Right forelimb (tissue), 1 donor: ENCODE results near the gene SMYD1.

Experiments used
- DNase-seq: peaks from one replicate; pipeline ENCODE4 v3.0.0-alpha.2; 2018

SMYD1 gene

GRCh38 chr2:88090446-88091283, 23.0 kb downstream of the SMYD1 start:
- no peak for DNase-seq

- DNase-seq = no peak
Measured at GRCh38 chr2:88091943-88092342, 24.3 kb downstream of the SMYD1 start.

- DNase-seq = no peak
Measured at GRCh38 chr2:88092773-88093172, 25.1 kb downstream of the SMYD1 start.

- no peak for DNase-seq
Measured at GRCh38 chr2:88095022-88095421, 27.4 kb downstream of the SMYD1 start.

GRCh38 chr2:88096708-88097107, 29.1 kb downstream of the SMYD1 start:
- DNase-seq = no peak

GRCh38 chr2:88097192-88097591, 29.6 kb downstream of the SMYD1 start:
- DNase-seq = no peak

GRCh38 chr2:88097891-88098557, 30.4 kb downstream of the SMYD1 start:
- DNase-seq = no peak

GRCh38 chr2:88098558-88098900, 30.9 kb downstream of the SMYD1 start:
- DNase-seq = no peak

- DNase-seq = no peak
Measured at GRCh38 chr2:88099798-88100488, 32.3 kb downstream of the SMYD1 start.

- no peak for DNase-seq
Measured at GRCh38 chr2:88100489-88100858, 32.8 kb downstream of the SMYD1 start.

GRCh38 chr2:88108796-88109195, 41.2 kb downstream of the SMYD1 start:
- no peak for DNase-seq

GRCh38 chr2:88110830-88111229, 43.2 kb downstream of the SMYD1 start:
- no peak for DNase-seq

- no peak for DNase-seq
Measured at GRCh38 chr2:88113069-88113468, 45.4 kb downstream of the SMYD1 start.

- no peak for DNase-seq
Measured at GRCh38 chr2:88114889-88115288, 47.3 kb downstream of the SMYD1 start.

GRCh38 chr2:88115825-88116518, 48.3 kb downstream of the SMYD1 start:
- no peak for DNase-seq

- DNase-seq = no peak
Measured at GRCh38 chr2:88116669-88117432, 49.2 kb downstream of the SMYD1 start.

- DNase-seq = no peak
Measured at GRCh38 chr2:88117973-88118372, 50.3 kb downstream of the SMYD1 start.

- no peak for DNase-seq
Measured at GRCh38 chr2:88121678-88122077, 54.1 kb downstream of the SMYD1 start.

GRCh38 chr2:88122141-88122884, 54.7 kb downstream of the SMYD1 start:
- DNase-seq = no peak

- no peak for DNase-seq
Measured at GRCh38 chr2:88123164-88123974, 55.7 kb downstream of the SMYD1 start.
